ENCODE results near the gene NYAP2.

GRCh38 chr2:225425284-225425683, 25.8 kb downstream of the NYAP2 start:
- no peak for TF ChIP-seq POLR2A (IDR thresholded peaks at IDR 0.05)
- no peak for TF ChIP-seq CTCF (IDR thresholded peaks at IDR 0.05)

Measured in uterus (tissue), 2 donors.